Putamen (tissue), 1 donor: ENCODE results near the gene DKC1.

ENCODE experiments used
- DNase-seq: peaks from one replicate; pipeline ENCODE4 v3.0.0-alpha.2; 2016; ENCODE audit warnings: low spot score

Gene DKC1

GRCh38 chrX:154762537-154763296, at the start of gene DKC1:
TSS of gene DKC1 (plus strand) at chrX:154762864. CDS start at chrX:154762966, 102 bp downstream.
- peak; percentile 92 for DNase-seq

DNA sequence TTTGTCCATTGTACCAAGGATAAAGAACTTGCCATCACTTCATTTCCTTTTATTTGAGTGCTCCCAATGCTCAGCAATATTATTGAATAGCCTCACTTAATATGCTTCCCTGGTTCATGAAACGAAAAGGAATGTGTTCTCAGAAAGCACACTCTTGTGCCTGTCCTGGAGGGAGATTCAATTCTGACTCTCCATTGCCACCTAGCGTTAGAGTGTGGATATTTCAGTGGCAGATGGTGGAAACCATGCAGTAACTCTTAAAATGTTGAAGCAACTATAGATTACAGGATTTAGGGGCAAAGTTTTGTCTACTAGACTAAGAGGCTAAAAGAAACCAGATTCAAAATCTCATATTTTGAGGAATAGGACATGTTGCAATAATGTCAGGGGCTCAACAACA, 47.7 kb upstream of the DKC1 start:
- DNase-seq = no peak

DNA sequence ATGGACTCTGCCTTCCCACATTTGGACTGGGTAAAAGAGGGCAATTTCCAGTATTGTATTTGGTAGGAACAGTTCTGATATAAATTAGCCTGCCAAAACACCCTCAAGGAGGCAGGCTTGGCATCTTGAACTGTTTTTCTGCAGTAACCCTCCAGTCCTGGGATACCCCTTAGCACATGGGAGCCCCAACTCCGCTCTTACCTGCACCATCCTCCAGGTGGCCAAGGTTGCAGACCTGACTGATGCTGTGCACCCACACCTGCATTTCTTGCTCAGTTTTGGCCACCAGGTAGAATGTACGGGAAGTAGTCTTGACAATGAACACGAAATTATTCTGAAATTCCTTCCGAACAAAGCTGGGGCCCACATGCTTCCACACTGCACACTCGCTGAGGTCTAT, 46.8 kb upstream of the DKC1 start:
- DNase-seq = no peak

GRCh38 chrX:154717824-154718223, 44.8 kb upstream of the DKC1 start:
- DNase-seq = no peak

DNA sequence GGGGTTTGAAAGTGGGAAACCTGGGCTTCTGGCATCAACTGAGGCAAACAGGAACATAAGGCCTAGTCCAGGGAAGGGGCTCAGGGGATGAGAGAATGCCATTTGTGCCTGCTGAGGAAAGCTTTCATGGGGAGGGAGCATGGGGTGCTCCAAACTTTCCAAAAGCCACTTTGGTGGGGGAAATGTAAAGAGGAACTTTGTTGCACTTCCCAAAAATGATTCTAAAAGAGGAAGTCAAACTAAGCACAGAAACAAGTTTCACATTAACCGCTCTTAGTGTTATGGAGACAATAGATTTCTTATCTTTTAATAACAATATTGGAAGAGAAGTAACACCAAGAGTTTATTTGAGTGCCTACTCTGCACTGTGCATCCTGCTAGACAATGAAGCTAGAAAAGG, 44.0 kb upstream of the DKC1 start:
- no peak for DNase-seq

- no peak for DNase-seq
Measured at GRCh38 chrX:154719132-154719675, 43.5 kb upstream of the DKC1 start.

DNA sequence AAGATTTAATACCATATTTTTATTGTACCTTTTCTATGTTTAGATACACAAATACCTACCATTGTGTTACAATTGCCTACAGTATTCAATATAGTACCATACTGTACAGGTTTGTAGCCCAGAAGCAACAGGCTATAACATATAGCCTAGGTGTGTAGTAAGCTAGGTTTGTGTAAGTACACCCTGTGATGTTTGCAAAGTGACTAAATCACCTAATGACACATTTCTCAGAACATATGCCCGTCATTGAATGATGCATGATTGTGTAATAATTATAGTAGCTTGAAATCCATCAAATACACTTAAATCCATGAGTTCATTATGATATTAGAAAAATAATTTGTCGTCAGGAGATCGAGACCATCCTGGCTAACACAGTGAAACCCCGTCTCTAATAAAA, 42.6 kb upstream of the DKC1 start:
- no peak for DNase-seq

- DNase-seq = no peak
Measured at GRCh38 chrX:154721155-154721554, 41.5 kb upstream of the DKC1 start.

DNA sequence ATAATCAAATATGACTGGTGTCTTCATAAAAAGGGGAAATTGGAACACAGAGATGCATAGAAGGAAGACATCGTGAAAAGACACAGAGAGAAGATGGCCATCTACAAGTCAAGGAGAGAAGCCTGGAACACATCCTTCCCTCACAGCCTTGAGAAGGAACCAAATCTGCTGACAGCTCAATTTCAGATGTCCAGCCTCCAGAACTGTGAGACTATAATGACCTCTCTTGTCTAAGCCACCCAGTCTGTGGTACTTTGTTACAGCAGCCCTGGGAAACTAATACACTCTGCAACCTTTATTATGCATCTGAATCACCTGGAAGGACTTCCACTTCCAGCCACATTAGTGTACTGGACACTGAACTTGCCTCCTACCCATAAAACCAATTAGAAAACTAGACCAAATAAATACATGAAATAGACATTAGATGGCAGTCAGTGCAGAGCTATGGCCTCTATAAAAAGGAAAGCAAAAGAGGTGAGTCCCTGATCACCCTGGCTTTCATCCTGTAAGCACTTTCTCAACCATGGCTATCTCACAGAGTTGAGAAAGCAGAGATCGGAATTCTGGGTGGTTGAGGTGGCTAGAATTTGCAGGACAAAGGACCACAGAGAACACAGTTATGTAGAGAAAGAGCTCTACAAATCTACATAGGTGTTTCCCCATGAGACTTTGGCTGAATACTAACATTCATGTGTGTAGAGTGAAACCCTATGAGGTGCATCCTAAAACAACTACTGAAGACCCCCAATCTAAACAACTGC, 37.5 kb upstream of the DKC1 start:
- DNase-seq = no peak

GRCh38 chrX:154727418-154727817, 35.2 kb upstream of the DKC1 start:
- no peak for DNase-seq

- DNase-seq = no peak
Measured at GRCh38 chrX:154727871-154728270, 34.8 kb upstream of the DKC1 start.

- no peak for DNase-seq
Measured at GRCh38 chrX:154728431-154729190, 34.1 kb upstream of the DKC1 start.

GRCh38 chrX:154729439-154729838, 33.2 kb upstream of the DKC1 start:
- no peak for DNase-seq

DNA sequence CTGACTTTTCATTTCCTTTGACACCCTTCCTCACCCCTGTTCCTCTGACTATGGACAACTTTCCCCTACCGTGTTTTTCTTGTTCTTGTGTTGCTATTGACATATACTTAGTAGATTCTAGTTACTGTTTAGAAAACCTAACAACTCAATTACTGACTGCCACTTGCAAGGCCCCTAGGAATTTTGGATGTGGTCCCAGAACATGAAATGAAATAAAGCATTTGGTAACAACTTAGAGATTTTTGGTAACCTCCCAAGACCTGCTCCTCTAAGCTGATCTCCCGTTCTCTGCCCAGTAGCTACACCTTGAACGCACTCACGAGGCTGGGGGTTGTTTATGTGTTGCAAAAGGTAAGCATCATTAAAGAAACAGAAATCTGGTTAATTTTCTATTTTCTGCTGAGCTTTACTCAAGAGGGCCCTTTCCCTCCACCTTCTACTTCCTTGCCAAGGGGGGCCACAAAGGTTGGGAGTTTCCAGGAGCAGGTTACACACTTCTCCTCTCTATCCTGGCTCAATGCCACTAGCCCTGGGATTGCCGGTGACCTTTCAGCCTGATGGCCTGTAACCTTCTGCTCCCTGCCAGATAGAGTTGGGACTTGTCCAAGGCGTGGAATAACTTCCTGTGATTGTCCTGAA, 32.3 kb upstream of the DKC1 start:
- DNase-seq = no peak

- no peak for DNase-seq
Measured at GRCh38 chrX:154731184-154731583, 31.5 kb upstream of the DKC1 start.

GRCh38 chrX:154731881-154732280, 30.8 kb upstream of the DKC1 start:
- DNase-seq = no peak

- DNase-seq = no peak
Measured at GRCh38 chrX:154732421-154733065, 30.1 kb upstream of the DKC1 start.

DNA sequence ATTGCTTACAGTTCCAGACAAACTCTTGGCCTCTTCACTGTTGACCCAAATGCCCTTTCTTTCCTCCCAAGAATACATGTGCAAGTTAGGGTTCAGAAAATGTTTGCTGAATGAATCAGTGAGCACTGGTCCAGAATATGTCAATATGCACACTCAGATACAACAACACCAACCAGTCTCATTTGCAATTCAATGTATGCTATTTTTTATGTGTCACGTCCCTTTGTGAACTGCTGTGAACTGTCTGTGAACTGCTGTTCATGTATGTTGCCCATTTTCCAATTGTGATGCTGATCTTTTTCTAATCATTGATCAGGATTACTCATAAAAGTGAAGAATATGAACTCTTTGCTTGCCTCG, 29.6 kb upstream of the DKC1 start:
- DNase-seq = no peak

GRCh38 chrX:154734061-154734781, 28.4 kb upstream of the DKC1 start:
- peak; percentile 28 for DNase-seq

GRCh38 chrX:154735695-154736393, 26.8 kb upstream of the DKC1 start:
- DNase-seq = no peak
